Osteoblast (primary cell): ENCODE measurements around the gene NT5DC2. TPM values are rescaled to one million over a fixed set of nuclear protein-coding genes. Genes with fewer than 3 reads are reported as not detected.

Experiments used
- DNase-seq: peaks from one replicate; pipeline ENCODE4 v3.0.0; 2011; ENCODE audit warnings: low spot score, mixed read lengths; ENCODE audit not compliant: insufficient read length; ENCODE audit errors: missing footprints
- H2AFZ ChIP-seq: 2 replicates; pipeline ENCODE4 v1.6.0; 2011; ENCODE audit warnings: mild to moderate bottlenecking, low read length
- H3K27ac ChIP-seq: 2 replicates; pipeline ENCODE4 v1.5.1; 2011; ENCODE audit warnings: mild to moderate bottlenecking, low read depth, low read length, moderate library complexity
- H3K27me3 ChIP-seq: 2 replicates; pipeline ENCODE4 v1.6.0; 2012; ENCODE audit warnings: mild to moderate bottlenecking, control low read depth, inconsistent platforms, low read length, moderate library complexity; ENCODE audit not compliant: insufficient read depth
- H3K36me3 ChIP-seq: 2 replicates; pipeline ENCODE4 v1.5.1; 2011; ENCODE audit warnings: mild to moderate bottlenecking, low read length, control low read depth, moderate library complexity; ENCODE audit not compliant: insufficient read depth
- H3K4me1 ChIP-seq: 2 replicates; pipeline ENCODE4 v1.5.1; 2011; ENCODE audit warnings: mild to moderate bottlenecking, low read length, control low read depth, moderate library complexity; ENCODE audit not compliant: insufficient read depth
- H3K4me2 ChIP-seq: 2 replicates; pipeline ENCODE4 v1.6.0; 2011; ENCODE audit warnings: mild to moderate bottlenecking, low read length; ENCODE audit not compliant: insufficient read depth
- H3K4me3 ChIP-seq: fragments of 200-600 bp; sonication (generic); 3 replicates; pipeline ENCODE4 v1.5.1; 2012; ENCODE audit warnings: mild to moderate bottlenecking, low read length, inconsistent platforms; ENCODE audit not compliant: insufficient read depth
- H3K79me2 ChIP-seq: 2 replicates; pipeline ENCODE4 v1.6.0; 2012; ENCODE audit warnings: mild to moderate bottlenecking, low read length, control low read depth, inconsistent platforms; ENCODE audit not compliant: insufficient read depth
- H3K9me3 ChIP-seq: 2 replicates; pipeline ENCODE4 v1.5.1; 2011; ENCODE audit warnings: low read depth, low read length, control low read depth
- H4K20me1 ChIP-seq: 2 replicates; pipeline ENCODE4 v1.6.0; 2012; ENCODE audit warnings: mild to moderate bottlenecking, low read length, control low read depth; ENCODE audit not compliant: insufficient read depth
- CTCF ChIP-seq: IDR thresholded peaks from 2 replicates; pipeline ENCODE4 v1.5.1; 2011; ENCODE audit warnings: mild to moderate bottlenecking, low read depth, low read length, moderate library complexity; ENCODE audit errors: extremely low read depth
- total RNA-seq: library from RNA; depleted of rRNA; stranded (reverse); fragments of >200 nt; gene quantifications from 2 replicates; pipeline ENCODE4 v1.2.3, GENCODE V29; 2012

The NT5DC2 gene
- 45.4 and 52.5 TPM in 2 replicates for total RNA-seq

- DNase-seq: peak; percentile 99
- H3K9me3 ChIP-seq: no peaks in the 10 kb centered on the region
- peak within 1 kb of the TSS; percentile 95 for H3K4me2 ChIP-seq
- no peak for TF ChIP-seq CTCF
- peak within 1 kb of the TSS; percentile 79 for H3K4me3 ChIP-seq
- H3K79me2 ChIP-seq: peaks cover 67% of the 10 kb centered on the region
- H3K4me1 ChIP-seq: peaks cover 58% of the 10 kb centered on the region
- H4K20me1 ChIP-seq: peaks cover 52% of the 10 kb centered on the region
- H3K36me3 ChIP-seq: peaks cover 10% of the 10 kb centered on the region
- H3K27me3 ChIP-seq: no peaks in the 10 kb centered on the region
- H2AFZ ChIP-seq: peak within 1 kb of the TSS; percentile 65
- peak within 1 kb of the TSS; percentile 60 for H3K27ac ChIP-seq
Observed at GRCh38 chr3:52533623-52534280, at the start of gene NT5DC2. Gene NT5DC2, minus strand, starts transcription at chr3:52533857. Its CDS starts 120 bp downstream, at chr3:52533737.

DNA sequence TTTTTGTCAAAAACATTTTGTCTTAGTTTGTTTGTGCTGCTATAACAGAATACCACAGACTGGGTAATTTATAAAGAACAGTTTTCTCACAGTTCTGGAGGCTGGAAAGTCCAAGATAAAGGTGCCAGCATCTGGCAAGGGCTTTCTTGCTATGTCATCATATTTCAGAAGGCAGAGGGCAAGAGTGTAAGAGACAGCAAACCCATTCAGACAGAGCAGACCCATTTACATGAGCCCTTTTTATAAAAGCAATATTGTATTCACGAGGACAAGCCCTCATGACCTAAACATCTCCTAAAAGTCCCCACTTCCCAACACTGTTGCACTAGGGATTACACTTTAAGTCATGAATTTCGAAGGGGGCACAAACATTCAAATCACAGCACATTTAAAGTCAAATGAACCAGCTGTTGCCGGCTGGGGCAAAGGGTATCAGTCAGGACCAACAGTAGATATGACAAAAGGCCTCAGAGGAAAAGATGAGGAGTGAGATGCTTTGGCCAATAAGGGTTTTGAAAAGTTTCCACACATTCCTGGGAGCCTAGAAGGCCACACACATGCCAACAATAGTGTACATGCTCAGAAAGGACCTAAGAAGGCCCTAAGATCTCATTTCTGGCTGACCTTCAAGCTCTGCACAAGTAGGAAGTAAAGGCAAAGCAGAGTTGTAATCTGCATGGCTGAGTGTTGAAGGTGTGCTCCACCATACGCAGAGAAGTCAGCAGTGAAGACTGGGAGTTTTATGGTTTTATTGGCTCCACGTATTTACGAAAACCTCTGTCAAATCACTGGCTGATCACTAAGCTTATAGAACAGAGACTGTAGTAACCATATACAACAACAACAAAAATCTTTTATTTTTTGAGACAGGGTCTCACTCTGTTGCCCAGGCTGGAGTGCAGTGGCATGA is 40.7 kb upstream of the NT5DC2 start:
- Histone ChIP-seq H3K36me3 (peaks cover 39% of the 10 kb centered on the region), H4K20me1 (no peaks in the 10 kb centered on the region), H3K9me3 (no peaks in the 10 kb centered on the region), H2AFZ (no peak overlapping the region), H3K27me3 (no peaks in the 10 kb centered on the region), H3K4me2 (no peak overlapping the region), H3K79me2 (no peaks in the 10 kb centered on the region), H3K4me3 (no peak overlapping the region), H3K4me1 (peaks cover 10% of the 10 kb centered on the region), H3K27ac (no peak overlapping the region)
- DNase-seq: no peak
- TF ChIP-seq CTCF: no peak

GRCh38 chr3:52572221-52572620 is 38.6 kb upstream of the NT5DC2 start:
- TF ChIP-seq CTCF: no peak
- no peak overlapping the region for H3K4me3 ChIP-seq

GRCh38 chr3:52570076-52570475 is 36.4 kb upstream of the NT5DC2 start:
- Histone ChIP-seq H3K36me3 (peaks cover 20% of the 10 kb centered on the region), H3K79me2 (no peaks in the 10 kb centered on the region), H3K4me2 (peak overlapping the region; percentile 4), H3K4me1 (peaks cover 10% of the 10 kb centered on the region), H3K27ac (peak overlapping the region; percentile 60), H3K9me3 (no peaks in the 10 kb centered on the region), H3K27me3 (no peaks in the 10 kb centered on the region), H3K4me3 (no peak overlapping the region), H4K20me1 (no peaks in the 10 kb centered on the region), H2AFZ (no peak overlapping the region)
- no peak for TF ChIP-seq CTCF
- DNase-seq: peak; percentile 77

More at GRCh38 chr3:52572221-52572620, 38.6 kb upstream of the NT5DC2 start:
- no peaks in the 10 kb centered on the region for H3K79me2 ChIP-seq
- H3K27me3 ChIP-seq: no peaks in the 10 kb centered on the region
- no peaks in the 10 kb centered on the region for H3K9me3 ChIP-seq
- H4K20me1 ChIP-seq: no peaks in the 10 kb centered on the region
- H3K4me1 ChIP-seq: peaks cover 10% of the 10 kb centered on the region
- H3K36me3 ChIP-seq: peaks cover 22% of the 10 kb centered on the region
- H3K27ac ChIP-seq: no peak overlapping the region
- no peak overlapping the region for H2AFZ ChIP-seq
- DNase-seq: no peak
- H3K4me2 ChIP-seq: no peak overlapping the region
